Keratinocyte (primary cell): ENCODE data around the gene RGS7BP. TPM values are rescaled to one million over a fixed set of nuclear protein-coding genes. Genes with fewer than 3 reads are reported as not detected.

Source experiments
- DNase-seq: peaks from one replicate; pipeline ENCODE4 v3.0.0-alpha.2; 2011; ENCODE audit warnings: low read depth, missing footprints, low spot score
- FAIRE-seq: peaks from 2 replicates; lab custom pipeline; 2011; peaks lifted over from hg19 to GRCh38; lab: Jason Lieb, UNC
- H2AFZ ChIP-seq: 2 replicates; pipeline ENCODE4 v1.6.0; 2012; ENCODE audit warnings: low read length, control low read depth, inconsistent platforms; ENCODE audit not compliant: control insufficient read depth
- H3K27ac ChIP-seq: 2 replicates; pipeline ENCODE4 v1.5.1; 2011; ENCODE audit warnings: low read length; ENCODE audit not compliant: control insufficient read depth, insufficient read depth
- H3K27me3 ChIP-seq: 3 replicates; pipeline ENCODE4 v1.6.0; 2011; ENCODE audit warnings: low read length; ENCODE audit not compliant: control insufficient read depth, insufficient read depth; ENCODE audit errors: extremely low read depth
- H3K36me3 ChIP-seq, 2 experiments: 2 replicates in 1 of 2; 3 replicates in 1 of 2; pipeline ENCODE4 v1.5.1; 2011; ENCODE audit warnings: low read length in 2 of 2, mild to moderate bottlenecking in 1 of 2; ENCODE audit not compliant: control insufficient read depth in 2 of 2, insufficient read depth in 2 of 2; ENCODE audit errors: extremely low read depth in 1 of 2
- H3K4me1 ChIP-seq: 3 replicates; pipeline ENCODE4 v1.5.1; 2011; ENCODE audit warnings: low read length; ENCODE audit not compliant: control insufficient read depth, insufficient read depth; ENCODE audit errors: extremely low read depth
- H3K4me2 ChIP-seq: 3 replicates; pipeline ENCODE4 v1.6.0; 2011; ENCODE audit warnings: low read depth, low read length; ENCODE audit not compliant: control insufficient read depth, insufficient read depth; ENCODE audit errors: extremely low read depth
- H3K4me3 ChIP-seq, 3 experiments: fragments of 200-600 bp in 1 of 3; sonication (generic) in 1 of 3; 2 replicates in 2 of 3; 3 replicates in 1 of 3; pipeline ENCODE4 v1.5.1; 2011 to 2016; ENCODE audit warnings: low read length in 3 of 3, mild to moderate bottlenecking in 3 of 3, control low read depth in 2 of 3, inconsistent platforms in 1 of 3, low read depth in 1 of 3, mixed read lengths in 1 of 3, mixed run types in 1 of 3, moderate library complexity in 1 of 3; ENCODE audit not compliant: control insufficient read depth in 2 of 3, insufficient read depth in 2 of 3; ENCODE audit errors: extremely low read depth in 1 of 3
- H3K79me2 ChIP-seq: 2 replicates; pipeline ENCODE4 v1.6.0; 2012; ENCODE audit warnings: low read length; ENCODE audit not compliant: control insufficient read depth, insufficient read depth
- H3K9ac ChIP-seq: 3 replicates; pipeline ENCODE4 v1.6.0; 2011; ENCODE audit warnings: low read length; ENCODE audit not compliant: control insufficient read depth, insufficient read depth; ENCODE audit errors: extremely low read depth
- H3K9me1 ChIP-seq: 3 replicates; pipeline ENCODE4 v1.6.0; 2011; ENCODE audit warnings: low read length; ENCODE audit not compliant: control insufficient read depth, insufficient read depth; ENCODE audit errors: extremely low read depth
- H3K9me3 ChIP-seq: 2 replicates; pipeline ENCODE4 v1.5.1; 2012; ENCODE audit warnings: low read depth, low read length; ENCODE audit not compliant: control insufficient read depth
- H4K20me1 ChIP-seq: 3 replicates; pipeline ENCODE4 v1.6.0; 2011; ENCODE audit warnings: low read length; ENCODE audit not compliant: control insufficient read depth, insufficient read depth; ENCODE audit errors: extremely low read depth
- CTCF ChIP-seq, 3 experiments: IDR thresholded peaks in 1 of 3; conservative IDR thresholded peaks in 1 of 3; optimal IDR thresholded peaks in 1 of 3; 2 replicates in 2 of 3; 3 replicates in 1 of 3; pipeline versions ENCODE3 to v1.5.1; 2011; ENCODE audit warnings: low read length in 3 of 3, mild to moderate bottlenecking in 3 of 3, moderate library complexity in 2 of 3, control low read depth in 1 of 3, inconsistent platforms in 1 of 3; ENCODE audit not compliant: insufficient read depth in 2 of 3; ENCODE audit errors: extremely low read depth in 1 of 3
- EZH2 ChIP-seq: IDR thresholded peaks from one replicate; pipeline ENCODE4 v1.6.1; 2012; ENCODE audit warnings: inconsistent platforms, mild to moderate bottlenecking, low read length, moderate library complexity
- dilution Hi-C: fragments of 300-500 bp; cut with MboI; formaldehyde crosslinking; loops from one replicate; pipeline ENCODE4 v1.7.0; 2020; ENCODE audit warnings: low sequenced_read_pairs; ENCODE audit not compliant: extremely low pct_ligation_motif_present
- polyA plus RNA-seq, 5 experiments: library from polyadenylated mRNA; depleted of rRNA in 3 of 5; stranded (reverse) in 3 of 5; stranded (forward) in 1 of 5; unstranded in 1 of 5; fragments of >200 nt; gene quantifications; 1 replicate in 1 of 5; 2 replicates in 3 of 5; 3 replicates in 1 of 5; pipeline versions ENCODE4 v1.2.1 to v1.2.3, GENCODE V29; 2011 to 2012; ENCODE audit warnings: missing spikeins in 2 of 5, low read depth in 1 of 5, low replicate concordance in 1 of 5

Gene RGS7BP
- polyA plus RNA-seq, 1 donor (not counting 4 experiments of a cell fraction or from before 2014, with no cell fraction given) = not detected

DNA sequence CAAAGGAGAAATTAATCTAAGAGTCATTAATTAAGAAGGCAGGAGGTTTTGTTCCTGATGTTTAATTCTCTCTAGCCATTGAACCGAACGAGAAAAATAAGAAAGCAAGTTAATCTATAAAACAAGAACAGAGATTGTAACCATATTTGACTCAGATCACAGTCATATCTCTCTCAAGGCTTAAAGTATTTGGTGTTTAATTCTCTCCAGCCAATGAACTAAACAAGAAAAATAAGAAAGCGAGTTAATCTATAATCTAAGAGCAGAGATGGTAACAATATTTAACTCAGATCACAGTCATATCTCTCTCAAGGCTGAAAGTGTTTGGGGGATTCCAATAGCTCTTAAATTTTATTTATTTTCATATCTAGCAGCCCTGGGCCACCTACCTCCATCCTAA lies 110.1 kb downstream of the RGS7BP start:
- Histone ChIP-seq H4K20me1 (no peaks in the 10 kb centered on the region), H2AFZ (no peak overlapping the region), H3K4me2 (no peak overlapping the region), H3K9me1 (no peaks in the 10 kb centered on the region), H3K9me3 (no peaks in the 10 kb centered on the region), H3K36me3 (no peaks in the 10 kb centered on the region), H3K79me2 (no peaks in the 10 kb centered on the region), H3K4me1 (no peaks in the 10 kb centered on the region), H3K4me3 (no peak overlapping the region), H3K27me3 (no peaks in the 10 kb centered on the region), H3K27ac (no peak overlapping the region), H3K9ac (no peak overlapping the region)
- TF ChIP-seq EZH2 (no peak), CTCF (optimal IDR thresholded peaks at IDR 0.05 in 1 of 3, IDR thresholded peaks at IDR 0.05 in 1 of 3, conservative IDR thresholded peaks at IDR 0.05 in 1 of 3; ENCODE audit: extremely low read depth in 1 of 3, insufficient read depth in 2 of 3, low read length in 3 of 3) (no peak)
- DNase-seq (no peak), FAIRE-seq (no peak)
- dilution Hi-C loops = no loop called here

GRCh38 chr5:64619609-64620008 lies 113.8 kb downstream of the RGS7BP start:
- H3K4me2 ChIP-seq = no peak overlapping the region
- no peaks in the 10 kb centered on the region for H4K20me1 ChIP-seq
- dilution Hi-C loops = no loop called here
- no peak for FAIRE-seq
- no peaks in the 10 kb centered on the region for H3K36me3 ChIP-seq
- no peak for DNase-seq
- H2AFZ ChIP-seq = no peak overlapping the region
- H3K27ac ChIP-seq = no peak overlapping the region
- H3K9me1 ChIP-seq = no peaks in the 10 kb centered on the region
- no peak overlapping the region for H3K4me3 ChIP-seq
- TF ChIP-seq EZH2 (no peak), CTCF (optimal IDR thresholded peaks at IDR 0.05 in 1 of 3, IDR thresholded peaks at IDR 0.05 in 1 of 3, conservative IDR thresholded peaks at IDR 0.05 in 1 of 3; ENCODE audit: extremely low read depth in 1 of 3, insufficient read depth in 2 of 3, low read length in 3 of 3) (no peak)
- H3K4me1 ChIP-seq = no peaks in the 10 kb centered on the region
- no peaks in the 10 kb centered on the region for H3K27me3 ChIP-seq
- no peak overlapping the region for H3K9ac ChIP-seq
- H3K9me3 ChIP-seq = no peaks in the 10 kb centered on the region
- no peaks in the 10 kb centered on the region for H3K79me2 ChIP-seq
